ENCODE measurements around the gene DGKB.

The DGKB gene

GRCh38 chr7:14195079-14195478 is 707.5 kb downstream of the DGKB start:
- DNase-seq, result no peak

GRCh38 chr7:14191686-14192098 is 710.9 kb downstream of the DGKB start:
- DNase-seq, result no peak

- no peak for DNase-seq
Measured at GRCh38 chr7:14184292-14184864, 718.2 kb downstream of the DGKB start.

- DNase-seq, result no peak
Measured at GRCh38 chr7:14179781-14180180, 722.8 kb downstream of the DGKB start.

- DNase-seq, result no peak
Measured at GRCh38 chr7:14177876-14178275, 724.7 kb downstream of the DGKB start.

- no peak for DNase-seq
Measured at GRCh38 chr7:14170872-14171271, 731.7 kb downstream of the DGKB start.

GRCh38 chr7:14158111-14158510 is 744.4 kb downstream of the DGKB start:
- no peak for DNase-seq

- no peak for DNase-seq
Measured at GRCh38 chr7:14156436-14156835, 746.1 kb downstream of the DGKB start.

GRCh38 chr7:14148974-14149373 is 753.6 kb downstream of the DGKB start:
- DNase-seq, result no peak

- no peak for DNase-seq
Measured at GRCh38 chr7:14147532-14147931, 755.0 kb downstream of the DGKB start.

- no peak for DNase-seq
Measured at GRCh38 chr7:14144538-14144937, 758.0 kb downstream of the DGKB start.

- no peak for DNase-seq
Measured at GRCh38 chr7:14144109-14144508, 758.4 kb downstream of the DGKB start.

GRCh38 chr7:14137676-14138075 is 764.9 kb downstream of the DGKB start:
- DNase-seq, result no peak

GRCh38 chr7:14133752-14134151 is 768.8 kb downstream of the DGKB start:
- DNase-seq, result no peak

GRCh38 chr7:14125998-14126397 is 776.6 kb downstream of the DGKB start:
- DNase-seq, result no peak

- DNase-seq, result no peak
Measured at GRCh38 chr7:14124716-14125115, 777.8 kb downstream of the DGKB start.

GRCh38 chr7:14123923-14124322 is 778.6 kb downstream of the DGKB start:
- DNase-seq, result no peak

- DNase-seq, result no peak
Measured at GRCh38 chr7:14115701-14116100, 786.9 kb downstream of the DGKB start.

GRCh38 chr7:14104861-14105260 is 797.7 kb downstream of the DGKB start:
- no peak for DNase-seq

- DNase-seq, result no peak
Measured at GRCh38 chr7:14096159-14096558, 806.4 kb downstream of the DGKB start.

- no peak for DNase-seq
Measured at GRCh38 chr7:14095233-14095950, 807.2 kb downstream of the DGKB start.

Measured in OCI-M1 (cell line).